ENCODE results near the gene ABCA10. TPM values are rescaled to one million over a fixed set of nuclear protein-coding genes. Genes with fewer than 3 reads are reported as not detected.

ABCA10 gene
- total RNA-seq, 1 donor from 2014 or later, result 4.2 TPM

DNA sequence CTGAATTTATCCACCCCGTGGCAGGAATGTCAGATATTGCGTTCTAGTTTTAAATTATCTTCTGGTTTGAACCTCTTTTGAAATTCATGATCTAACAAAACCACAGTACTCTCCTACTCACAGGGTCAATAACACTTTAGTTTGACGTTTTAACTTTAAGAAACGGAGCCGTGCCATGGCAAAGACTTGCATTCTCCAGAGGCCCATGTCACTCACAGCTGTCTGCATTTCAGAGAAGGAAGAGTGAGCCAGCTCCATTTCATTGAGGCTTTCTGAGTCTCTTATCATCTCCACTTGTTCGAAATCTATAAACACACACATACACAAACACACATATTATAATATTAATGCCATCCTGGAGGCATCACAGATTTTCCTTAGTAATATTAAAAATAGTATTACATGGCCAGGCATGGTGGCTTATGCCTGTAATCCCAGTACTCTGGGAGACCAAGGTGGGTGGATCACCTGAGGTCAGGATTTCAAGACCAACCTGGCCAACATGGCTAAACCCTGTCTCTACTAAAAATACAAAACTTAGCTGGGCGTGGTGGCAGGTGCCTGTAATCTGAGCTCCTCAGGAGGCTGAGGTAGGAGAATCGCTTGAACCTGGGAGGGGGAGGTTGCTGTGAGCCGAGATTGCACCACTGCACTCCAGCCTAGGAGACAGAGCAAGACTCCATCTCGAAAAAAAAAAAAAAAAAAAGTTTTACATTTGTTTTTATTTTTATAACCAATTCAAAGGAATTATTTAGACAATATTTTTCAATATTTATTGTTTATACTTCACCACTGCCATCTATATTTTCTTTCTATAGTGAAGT is 122.5 kb downstream of the ABCA10 start:
- no peaks in the 10 kb centered on the region for H3K36me3 Mint-ChIP-seq (ENCODE audit: unreplicated experiment)
- no peak for DNase-seq
- H3K9me3 Mint-ChIP-seq (ENCODE audit: unreplicated experiment), result no peaks in the 10 kb centered on the region
- H3K4me1 Mint-ChIP-seq (ENCODE audit: low read depth, unreplicated experiment), result no peaks in the 10 kb centered on the region
- H3K27ac Mint-ChIP-seq (ENCODE audit: unreplicated experiment), result no peak overlapping the region
- TF ChIP-seq CTCF (IDR thresholded peaks at IDR 0.05; ENCODE audit: partially characterized antibody, unreplicated experiment), result no peak
- H3K27me3 Mint-ChIP-seq (ENCODE audit: unreplicated experiment), result peaks cover 2% of the 10 kb centered on the region
- H3K4me3 Mint-ChIP-seq (ENCODE audit: unreplicated experiment), result no peak overlapping the region

DNA sequence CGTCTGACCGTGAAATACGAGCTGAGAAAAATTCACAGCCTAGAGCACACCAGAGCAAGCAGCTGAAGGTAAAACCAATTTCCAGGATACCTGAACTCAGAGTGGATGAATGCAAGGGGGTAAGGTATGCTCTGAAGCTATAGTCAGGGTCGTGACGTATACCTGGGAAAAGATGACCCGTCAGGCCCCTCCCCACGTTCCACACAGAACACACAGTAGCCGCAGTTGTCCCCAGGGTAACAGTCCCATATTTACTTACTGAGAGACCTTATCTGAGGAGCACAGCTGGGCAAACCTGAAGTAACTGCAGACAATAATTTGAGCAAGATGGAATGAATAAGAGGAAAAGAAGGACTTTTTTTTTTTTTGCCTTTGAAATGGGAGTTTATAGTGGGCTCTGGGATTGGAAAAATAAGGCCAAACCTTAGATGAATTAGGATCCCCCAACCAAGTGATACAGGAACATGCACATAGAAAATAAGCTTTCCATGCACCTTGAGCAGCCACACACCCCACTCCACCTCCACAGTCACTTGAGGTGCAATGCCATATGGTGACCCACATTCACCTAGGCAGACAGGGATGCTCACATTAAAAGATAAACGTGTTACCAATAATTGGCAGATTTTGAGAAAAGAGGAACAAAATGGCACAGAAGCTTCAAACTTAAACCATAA is 124.9 kb downstream of the ABCA10 start:
- H3K4me3 Mint-ChIP-seq (ENCODE audit: unreplicated experiment), result no peak overlapping the region

DNA sequence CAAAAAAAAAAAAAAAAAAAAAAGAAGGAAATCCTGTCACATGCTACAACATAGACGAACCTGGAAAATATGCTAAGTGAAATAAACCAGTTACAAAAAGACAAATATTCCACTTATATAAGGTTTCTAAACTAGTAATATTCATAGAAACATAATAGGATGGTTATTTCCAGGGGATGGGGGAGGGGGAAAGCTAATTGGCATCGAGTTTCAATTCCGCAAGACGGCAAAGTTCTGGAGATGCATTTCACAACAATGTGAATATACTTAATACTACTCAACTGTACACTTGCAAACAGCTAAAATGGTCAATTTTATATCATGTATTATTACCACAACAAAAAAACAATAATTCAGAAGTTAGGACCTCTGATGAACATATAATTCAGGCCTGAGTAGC is 130.0 kb downstream of the ABCA10 start:
- Mint-ChIP-seq H3K27ac (ENCODE audit: unreplicated experiment) (no peak overlapping the region), H3K27me3 (ENCODE audit: unreplicated experiment) (no peaks in the 10 kb centered on the region), H3K9me3 (ENCODE audit: unreplicated experiment) (no peaks in the 10 kb centered on the region), H3K4me3 (ENCODE audit: unreplicated experiment) (no peak overlapping the region), H3K36me3 (ENCODE audit: unreplicated experiment) (no peaks in the 10 kb centered on the region), H3K4me1 (ENCODE audit: low read depth, unreplicated experiment) (no peaks in the 10 kb centered on the region)
- DNase-seq, result no peak
- no peak for TF ChIP-seq CTCF (IDR thresholded peaks at IDR 0.05; ENCODE audit: partially characterized antibody, unreplicated experiment)

More for the DNA sequence above, 124.9 kb downstream of the ABCA10 start:
- no peaks in the 10 kb centered on the region for H3K9me3 Mint-ChIP-seq (ENCODE audit: unreplicated experiment)
- no peak for DNase-seq
- H3K27me3 Mint-ChIP-seq (ENCODE audit: unreplicated experiment), result no peaks in the 10 kb centered on the region
- H3K27ac Mint-ChIP-seq (ENCODE audit: unreplicated experiment), result no peak overlapping the region
- H3K4me1 Mint-ChIP-seq (ENCODE audit: low read depth, unreplicated experiment), result no peaks in the 10 kb centered on the region
- H3K36me3 Mint-ChIP-seq (ENCODE audit: unreplicated experiment), result no peaks in the 10 kb centered on the region
- no peak for TF ChIP-seq CTCF (IDR thresholded peaks at IDR 0.05; ENCODE audit: partially characterized antibody, unreplicated experiment)

Small RNA genes within 50 kb of the gene (microRNA-seq; reads per million reads assigned to microRNA genes)
- gene MIR4524A (ENCODE audit: unreplicated experiment), result not detected
- not detected for gene MIR4524B (ENCODE audit: unreplicated experiment)

Other genes starting within 250 kb of the ABCA10 start
- gene ABCA9, start 167.9 kb downstream of the ABCA10 start, total RNA-seq (ENCODE audit: unreplicated experiment), result 0.61 TPM
- gene ABCA6, start 86.9 kb downstream of the ABCA10 start, total RNA-seq (ENCODE audit: unreplicated experiment), result 1.6 TPM
- gene ABCA5, start 98.3 kb upstream of the ABCA10 start, total RNA-seq (ENCODE audit: unreplicated experiment), result 485 TPM
- gene MAP2K6, start 185.9 kb upstream of the ABCA10 start, total RNA-seq (ENCODE audit: unreplicated experiment), result 28.3 TPM